C4-2B (cell line): ENCODE results near the gene SIL1.

Experiments
- CTCF ChIP-seq: fragments of 450-650 bp; conservative IDR thresholded peaks from 2 replicates; pipeline ENCODE4 v1.5.1; 2017; ENCODE audit warnings: mild to moderate bottlenecking
- ZFX ChIP-seq: fragments of 450-650 bp; IDR thresholded peaks from 2 replicates; pipeline ENCODE4 v1.6.1; 2017

- TF ChIP-seq ZFX: no peak
- TF ChIP-seq CTCF: no peak
Observed at GRCh38 chr5:139167533-139167932, 30.6 kb downstream of the SIL1 start.
